ENCODE measurements around the gene ARL6IP4.

The ARL6IP4 gene

DNA sequence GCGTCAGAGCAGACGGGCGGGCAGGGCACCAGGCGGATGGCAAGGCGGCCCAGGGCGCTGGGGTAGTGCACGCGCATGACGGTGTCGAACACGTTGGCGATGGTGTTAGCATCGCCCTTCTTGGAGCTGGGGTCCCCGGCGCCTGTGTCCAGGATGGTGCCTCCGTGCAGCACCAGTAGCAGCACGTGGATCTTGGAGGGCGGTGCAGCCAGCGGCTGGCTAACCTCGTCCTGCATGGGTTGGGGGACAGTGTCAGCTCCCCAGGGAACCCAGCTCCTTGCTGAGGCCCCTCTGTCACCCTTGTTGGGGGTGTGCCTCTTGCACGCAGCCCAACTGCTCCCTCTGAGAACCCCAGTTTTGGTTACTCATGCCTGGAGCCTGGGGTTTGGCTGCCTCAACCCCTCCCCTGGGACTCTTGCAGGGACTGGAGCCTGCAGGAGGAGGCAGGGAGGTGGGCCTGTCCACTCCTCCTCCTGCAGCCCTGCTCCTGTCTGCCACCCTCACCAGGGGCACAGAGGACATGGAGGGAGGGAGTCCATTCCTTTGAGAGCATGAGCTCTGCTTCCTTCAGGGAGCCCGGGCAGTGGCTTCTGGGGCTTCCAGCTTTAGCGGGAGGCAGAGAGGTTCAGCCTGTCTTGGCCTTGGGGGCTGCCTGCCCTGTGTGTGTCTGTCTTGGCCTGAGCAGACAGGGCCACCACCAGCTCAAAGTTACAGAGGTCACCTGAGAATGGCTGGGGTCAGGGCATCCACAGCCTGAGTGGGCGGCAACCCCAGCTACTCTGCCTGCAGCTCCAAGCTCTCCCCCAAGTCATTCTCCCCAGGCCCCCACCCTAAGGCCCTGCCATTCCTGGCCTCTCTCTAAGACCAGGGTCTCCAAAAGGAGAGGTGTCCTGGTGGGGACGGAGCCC is 17.1 kb downstream of the ARL6IP4 start:
- TF ChIP-seq, protein P1, sequence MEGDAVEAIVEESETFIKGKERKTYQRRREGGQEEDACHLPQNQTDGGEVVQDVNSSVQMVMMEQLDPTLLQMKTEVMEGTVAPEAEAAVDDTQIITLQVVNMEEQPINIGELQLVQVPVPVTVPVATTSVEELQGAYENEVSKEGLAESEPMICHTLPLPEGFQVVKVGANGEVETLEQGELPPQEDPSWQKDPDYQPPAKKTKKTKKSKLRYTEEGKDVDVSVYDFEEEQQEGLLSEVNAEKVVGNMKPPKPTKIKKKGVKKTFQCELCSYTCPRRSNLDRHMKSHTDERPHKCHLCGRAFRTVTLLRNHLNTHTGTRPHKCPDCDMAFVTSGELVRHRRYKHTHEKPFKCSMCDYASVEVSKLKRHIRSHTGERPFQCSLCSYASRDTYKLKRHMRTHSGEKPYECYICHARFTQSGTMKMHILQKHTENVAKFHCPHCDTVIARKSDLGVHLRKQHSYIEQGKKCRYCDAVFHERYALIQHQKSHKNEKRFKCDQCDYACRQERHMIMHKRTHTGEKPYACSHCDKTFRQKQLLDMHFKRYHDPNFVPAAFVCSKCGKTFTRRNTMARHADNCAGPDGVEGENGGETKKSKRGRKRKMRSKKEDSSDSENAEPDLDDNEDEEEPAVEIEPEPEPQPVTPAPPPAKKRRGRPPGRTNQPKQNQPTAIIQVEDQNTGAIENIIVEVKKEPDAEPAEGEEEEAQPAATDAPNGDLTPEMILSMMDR (IDR thresholded peaks at IDR 0.05): no peak
- Histone ChIP-seq H3K27ac (no peak overlapping the region), H3K4me3 (no peak overlapping the region)
- no peak for DNase-seq (ENCODE audit: low spot score)

DNA sequence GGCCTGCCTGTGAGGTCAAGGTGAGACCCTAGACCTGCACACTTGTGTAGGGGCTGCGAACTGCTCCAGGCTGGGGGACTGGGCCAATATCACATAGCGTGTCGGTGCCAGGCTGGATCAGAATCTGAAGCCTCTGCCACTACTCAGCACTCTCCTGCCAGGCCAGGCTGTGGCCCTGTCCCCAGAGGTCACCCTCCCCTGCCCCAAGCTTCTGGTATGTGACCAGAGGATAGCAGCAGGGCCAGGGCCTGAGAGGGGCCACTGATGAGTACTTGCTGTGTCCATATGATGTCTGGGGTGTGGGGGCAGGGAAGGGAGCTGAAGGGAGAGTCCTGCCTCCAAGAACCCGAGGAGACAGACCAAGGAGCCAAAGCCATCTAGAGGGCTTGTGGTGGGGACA is 17.8 kb downstream of the ARL6IP4 start:
- TF ChIP-seq, protein P1 (IDR thresholded peaks at IDR 0.05): no peak
- DNase-seq (ENCODE audit: low spot score): no peak
- Histone ChIP-seq H3K27ac (no peak overlapping the region), H3K4me3 (no peak overlapping the region)

DNA sequence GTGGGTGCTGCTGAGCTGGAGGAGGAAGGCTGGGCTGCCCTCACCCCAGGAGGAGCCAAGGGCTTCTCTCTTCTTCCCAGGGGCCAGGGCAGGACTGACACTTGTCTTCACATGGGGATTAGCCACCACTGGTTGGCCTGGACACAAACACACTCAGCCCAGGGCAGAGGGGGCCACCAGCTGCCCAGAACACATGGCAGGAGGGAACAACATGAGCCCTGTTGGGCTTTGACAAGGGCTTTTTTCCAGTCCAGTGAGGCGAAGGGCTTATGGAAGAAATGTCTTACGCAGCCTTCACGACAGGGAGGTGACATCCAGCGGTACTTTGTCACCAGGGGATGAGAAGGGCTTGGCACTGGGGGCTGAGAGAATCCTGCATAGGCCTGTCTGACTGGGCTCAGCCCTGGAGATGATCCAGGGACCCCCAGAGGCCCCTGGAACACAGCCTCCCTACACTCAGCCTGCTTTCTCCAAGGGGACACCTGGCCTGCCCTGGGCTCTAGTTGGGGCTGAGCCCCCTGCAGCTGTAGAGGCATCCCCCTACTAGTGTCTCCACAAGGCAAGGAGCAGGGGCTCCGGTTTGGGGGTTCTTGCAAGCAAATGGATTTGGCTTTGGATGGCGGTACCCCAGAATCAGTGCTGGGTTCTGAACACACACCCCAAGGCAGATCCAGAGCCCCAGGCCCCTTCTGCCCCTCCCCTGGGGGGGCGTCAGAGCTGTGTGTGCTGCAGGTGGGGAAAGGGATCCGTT is 18.9 kb downstream of the ARL6IP4 start:
- DNase-seq (ENCODE audit: low spot score): no peak
- TF ChIP-seq, protein P1 (IDR thresholded peaks at IDR 0.05): no peak
- Histone ChIP-seq H3K27ac (no peak overlapping the region), H3K4me3 (no peak overlapping the region)

DNA sequence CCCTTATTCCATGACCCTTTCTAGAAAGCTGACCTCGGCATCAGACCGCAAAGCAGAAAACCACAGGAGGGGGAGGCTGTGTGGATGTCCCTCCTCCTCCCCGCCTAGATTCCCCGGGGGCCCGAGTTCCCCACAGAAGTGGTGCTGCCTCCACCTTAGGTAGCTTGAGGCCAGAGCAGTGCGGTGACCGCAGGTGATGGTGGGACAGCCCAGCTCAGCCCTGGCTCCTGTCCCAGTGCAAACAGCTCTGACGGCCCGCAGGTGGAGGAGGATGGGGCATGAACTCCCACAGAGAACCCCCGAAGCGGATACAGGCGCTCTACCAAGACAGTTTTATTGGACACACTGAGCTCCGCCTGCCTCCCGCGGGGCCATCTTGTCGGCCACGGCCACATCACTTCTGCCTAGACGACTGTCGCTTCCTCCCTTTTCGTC is 19.5 kb downstream of the ARL6IP4 start:
- TF ChIP-seq, protein P1 (IDR thresholded peaks at IDR 0.05): no peak
- DNase-seq (ENCODE audit: low spot score): no peak

DNA sequence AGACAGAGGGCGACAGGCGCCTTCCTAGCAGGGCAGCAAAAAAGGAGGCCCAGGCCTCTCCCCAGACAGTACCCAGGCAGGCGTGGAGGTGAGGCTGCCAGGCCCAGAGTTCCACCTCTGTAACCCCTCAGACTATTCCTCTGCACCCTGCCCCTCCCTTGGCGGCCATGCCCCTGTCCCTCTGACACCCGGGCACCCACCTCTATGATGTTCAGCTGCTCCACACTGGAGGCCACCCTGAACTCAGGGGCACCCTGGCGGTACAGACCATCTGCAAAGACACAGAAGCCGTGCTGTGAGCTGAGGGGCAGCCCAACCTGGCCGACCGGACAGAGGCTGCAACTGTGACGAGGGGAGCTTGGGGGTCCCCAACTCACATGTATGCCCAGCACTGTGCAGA is 20.1 kb downstream of the ARL6IP4 start:
- Histone ChIP-seq H3K4me3 (no peak overlapping the region), H3K27ac (no peak overlapping the region)
- no peak for DNase-seq (ENCODE audit: low spot score)
- TF ChIP-seq, protein P1 (IDR thresholded peaks at IDR 0.05): no peak

More for the DNA sequence above, 19.5 kb downstream of the ARL6IP4 start:
- H3K27ac ChIP-seq: no peak overlapping the region
- H3K4me3 ChIP-seq: no peak overlapping the region

DNA sequence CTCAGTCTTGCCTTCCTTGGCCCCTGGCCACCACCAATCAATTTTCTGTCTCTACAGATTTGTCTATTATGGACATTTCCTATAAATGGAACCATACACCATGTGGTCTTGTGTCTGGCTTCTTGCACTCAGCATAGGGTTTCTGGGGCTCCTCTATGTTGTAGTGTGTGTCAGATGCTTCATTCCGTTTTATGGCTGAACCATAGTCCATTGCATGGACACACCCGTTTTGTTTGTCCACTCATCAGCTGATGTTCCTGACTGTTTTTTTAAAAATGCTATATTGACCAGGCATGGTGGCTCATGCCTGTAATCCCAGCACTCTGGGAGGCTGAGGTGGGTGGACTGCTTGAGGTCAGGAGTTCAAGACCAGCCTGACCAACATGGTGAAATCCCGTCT is 21.0 kb downstream of the ARL6IP4 start:
- H3K4me3 ChIP-seq: no peak overlapping the region
- DNase-seq (ENCODE audit: low spot score): no peak
- TF ChIP-seq, protein P1 (IDR thresholded peaks at IDR 0.05): no peak
- H3K27ac ChIP-seq: no peak overlapping the region
